GM12878 (cell line): ENCODE results near the gene DYNLT4.

Source experiments
- BACH1 ChIP-seq: fragments of 450-650 bp; IDR thresholded peaks from 2 replicates; pipeline ENCODE4 v1.6.1; 2017; ENCODE audit warnings: mild to moderate bottlenecking, borderline replicate concordance
- RAD51 ChIP-seq: fragments of 450-650 bp; IDR thresholded peaks from 2 replicates; pipeline ENCODE4 v1.6.1; 2016; ENCODE audit warnings: moderate library complexity, mild to moderate bottlenecking, inconsistent platforms
- SMC3 ChIP-seq: IDR thresholded peaks from 2 replicates; pipeline ENCODE4 v1.6.1; 2011; ENCODE audit warnings: low read length, improper control_type of control experiment, borderline replicate concordance
- TF ChIP-seq, protein P1 (sequence below), 3 experiments: IDR thresholded peaks in 2 of 3; conservative IDR thresholded peaks in 1 of 3; 2 replicates each; pipeline ENCODE4 v1.5.1; 2011; ENCODE audit warnings: low read depth in 3 of 3, low read length in 3 of 3, mild to moderate bottlenecking in 3 of 3, control low read depth in 2 of 3, moderate library complexity in 2 of 3, inconsistent platforms in 1 of 3, mixed read lengths in 1 of 3; ENCODE audit not compliant: control insufficient read depth in 2 of 3, insufficient read depth in 1 of 3; ENCODE audit errors: extremely low read depth in 1 of 3

DNA sequence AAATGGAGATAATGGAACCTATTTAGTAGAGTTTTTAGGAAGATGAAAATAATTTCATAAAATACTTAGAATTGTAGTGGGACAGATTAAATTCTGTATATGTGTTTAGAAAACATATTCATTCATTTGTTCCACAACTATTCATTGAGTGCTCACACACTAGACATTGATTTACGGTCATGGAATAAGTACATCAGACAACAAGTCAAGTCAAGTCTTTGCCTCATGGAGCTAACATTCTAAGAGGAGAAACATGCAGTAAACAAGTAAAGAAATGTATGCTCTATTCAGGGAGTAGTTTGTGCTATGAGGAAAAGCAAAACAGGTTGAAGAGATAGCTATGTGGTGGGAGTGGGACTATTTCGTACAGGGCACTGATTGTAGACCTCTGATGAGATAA, 10.2 kb upstream of the DYNLT4 start:
- TF ChIP-seq BACH1 (no peak), SMC3 (no peak), RAD51 (no peak)
- TF ChIP-seq, protein P1, sequence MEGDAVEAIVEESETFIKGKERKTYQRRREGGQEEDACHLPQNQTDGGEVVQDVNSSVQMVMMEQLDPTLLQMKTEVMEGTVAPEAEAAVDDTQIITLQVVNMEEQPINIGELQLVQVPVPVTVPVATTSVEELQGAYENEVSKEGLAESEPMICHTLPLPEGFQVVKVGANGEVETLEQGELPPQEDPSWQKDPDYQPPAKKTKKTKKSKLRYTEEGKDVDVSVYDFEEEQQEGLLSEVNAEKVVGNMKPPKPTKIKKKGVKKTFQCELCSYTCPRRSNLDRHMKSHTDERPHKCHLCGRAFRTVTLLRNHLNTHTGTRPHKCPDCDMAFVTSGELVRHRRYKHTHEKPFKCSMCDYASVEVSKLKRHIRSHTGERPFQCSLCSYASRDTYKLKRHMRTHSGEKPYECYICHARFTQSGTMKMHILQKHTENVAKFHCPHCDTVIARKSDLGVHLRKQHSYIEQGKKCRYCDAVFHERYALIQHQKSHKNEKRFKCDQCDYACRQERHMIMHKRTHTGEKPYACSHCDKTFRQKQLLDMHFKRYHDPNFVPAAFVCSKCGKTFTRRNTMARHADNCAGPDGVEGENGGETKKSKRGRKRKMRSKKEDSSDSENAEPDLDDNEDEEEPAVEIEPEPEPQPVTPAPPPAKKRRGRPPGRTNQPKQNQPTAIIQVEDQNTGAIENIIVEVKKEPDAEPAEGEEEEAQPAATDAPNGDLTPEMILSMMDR (IDR thresholded peaks at IDR 0.05 in 2 of 3, conservative IDR thresholded peaks at IDR 0.05 in 1 of 3; ENCODE audit: control insufficient read depth in 2 of 3, extremely low read depth in 1 of 3, insufficient read depth in 1 of 3, low read depth in 3 of 3, low read length in 3 of 3): no peak
